ENCODE measurements around the gene ABCA1. TPM values are rescaled to one million over a fixed set of nuclear protein-coding genes. Genes with fewer than 3 reads are reported as not detected.

The ABCA1 gene
- total and polyA plus RNA-seq, 2 of the 13 experiments (the other 11 are each of a cell fraction or from before 2014, with no cell fraction given) = 26.8 to 63.8 TPM

DNA sequence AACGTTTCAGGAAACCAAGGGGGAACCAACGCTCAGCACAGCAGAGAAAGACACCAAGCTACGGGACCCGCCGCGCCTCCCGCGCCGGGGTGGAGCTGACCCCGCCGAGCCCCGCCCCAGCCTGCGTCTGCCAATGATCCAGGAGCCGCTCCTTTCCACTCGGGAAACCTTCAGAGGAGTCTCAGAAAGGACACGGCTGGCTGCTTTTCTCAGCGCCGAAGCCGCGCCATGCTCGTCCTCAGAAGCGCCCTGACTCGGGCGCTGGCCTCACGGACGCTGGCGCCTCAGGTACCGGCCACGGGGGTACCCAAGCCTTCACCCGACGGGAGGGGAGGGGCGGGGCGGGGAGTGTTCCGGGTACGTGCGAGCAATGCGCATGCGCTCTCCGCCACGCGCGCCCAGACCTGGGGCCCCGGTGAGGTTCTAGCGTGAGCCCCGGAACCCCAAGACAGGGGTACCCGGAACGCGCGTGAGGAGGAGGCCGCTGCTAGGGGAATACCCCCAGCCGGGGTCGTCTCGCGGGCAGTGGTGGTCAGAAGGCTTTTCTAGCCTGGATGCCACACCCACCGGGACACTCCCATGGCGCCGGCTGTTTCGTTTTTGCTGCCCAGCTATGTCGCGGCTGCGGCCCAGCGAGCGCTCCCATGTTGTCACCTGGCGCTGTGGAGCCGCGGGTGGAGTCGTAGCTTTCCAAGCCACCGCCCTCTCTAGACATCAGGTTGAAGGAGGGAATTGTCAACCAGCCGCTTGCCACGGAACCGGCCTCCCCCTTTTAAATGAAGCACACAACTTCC, 180.2 kb downstream of the ABCA1 start, which contains the start of gene NIPSNAP3A (continued):
- TF ChIP-seq, protein P1, sequence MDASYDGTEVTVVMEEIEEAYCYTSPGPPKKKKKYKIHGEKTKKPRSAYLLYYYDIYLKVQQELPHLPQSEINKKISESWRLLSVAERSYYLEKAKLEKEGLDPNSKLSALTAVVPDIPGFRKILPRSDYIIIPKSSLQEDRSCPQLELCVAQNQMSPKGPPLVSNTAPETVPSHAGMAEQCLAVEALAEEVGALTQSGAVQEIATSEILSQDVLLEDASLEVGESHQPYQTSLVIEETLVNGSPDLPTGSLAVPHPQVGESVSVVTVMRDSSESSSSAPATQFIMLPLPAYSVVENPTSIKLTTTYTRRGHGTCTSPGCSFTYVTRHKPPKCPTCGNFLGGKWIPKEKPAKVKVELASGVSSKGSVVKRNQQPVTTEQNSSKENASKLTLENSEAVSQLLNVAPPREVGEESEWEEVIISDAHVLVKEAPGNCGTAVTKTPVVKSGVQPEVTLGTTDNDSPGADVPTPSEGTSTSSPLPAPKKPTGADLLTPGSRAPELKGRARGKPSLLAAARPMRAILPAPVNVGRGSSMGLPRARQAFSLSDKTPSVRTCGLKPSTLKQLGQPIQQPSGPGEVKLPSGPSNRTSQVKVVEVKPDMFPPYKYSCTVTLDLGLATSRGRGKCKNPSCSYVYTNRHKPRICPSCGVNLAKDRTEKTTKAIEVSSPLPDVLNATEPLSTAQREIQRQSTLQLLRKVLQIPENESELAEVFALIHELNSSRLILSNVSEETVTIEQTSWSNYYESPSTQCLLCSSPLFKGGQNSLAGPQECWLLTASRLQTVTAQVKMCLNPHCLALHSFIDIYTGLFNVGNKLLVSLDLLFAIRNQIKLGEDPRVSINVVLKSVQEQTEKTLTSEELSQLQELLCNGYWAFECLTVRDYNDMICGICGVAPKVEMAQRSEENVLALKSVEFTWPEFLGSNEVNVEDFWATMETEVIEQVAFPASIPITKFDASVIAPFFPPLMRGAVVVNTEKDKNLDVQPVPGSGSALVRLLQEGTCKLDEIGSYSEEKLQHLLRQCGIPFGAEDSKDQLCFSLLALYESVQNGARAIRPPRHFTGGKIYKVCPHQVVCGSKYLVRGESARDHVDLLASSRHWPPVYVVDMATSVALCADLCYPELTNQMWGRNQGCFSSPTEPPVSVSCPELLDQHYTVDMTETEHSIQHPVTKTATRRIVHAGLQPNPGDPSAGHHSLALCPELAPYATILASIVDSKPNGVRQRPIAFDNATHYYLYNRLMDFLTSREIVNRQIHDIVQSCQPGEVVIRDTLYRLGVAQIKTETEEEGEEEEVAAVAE (CRISPR knock-in tag; IDR thresholded peaks at IDR 0.05; ENCODE audit: borderline replicate concordance) = no peak
- no peak for TF ChIP-seq ZNF7 (CRISPR knock-in tag; IDR thresholded peaks at IDR 0.05)
- no peak for TF ChIP-seq HOMEZ (CRISPR knock-in tag; IDR thresholded peaks at IDR 0.05; ENCODE audit: low read depth)
- TF ChIP-seq, protein P2, sequence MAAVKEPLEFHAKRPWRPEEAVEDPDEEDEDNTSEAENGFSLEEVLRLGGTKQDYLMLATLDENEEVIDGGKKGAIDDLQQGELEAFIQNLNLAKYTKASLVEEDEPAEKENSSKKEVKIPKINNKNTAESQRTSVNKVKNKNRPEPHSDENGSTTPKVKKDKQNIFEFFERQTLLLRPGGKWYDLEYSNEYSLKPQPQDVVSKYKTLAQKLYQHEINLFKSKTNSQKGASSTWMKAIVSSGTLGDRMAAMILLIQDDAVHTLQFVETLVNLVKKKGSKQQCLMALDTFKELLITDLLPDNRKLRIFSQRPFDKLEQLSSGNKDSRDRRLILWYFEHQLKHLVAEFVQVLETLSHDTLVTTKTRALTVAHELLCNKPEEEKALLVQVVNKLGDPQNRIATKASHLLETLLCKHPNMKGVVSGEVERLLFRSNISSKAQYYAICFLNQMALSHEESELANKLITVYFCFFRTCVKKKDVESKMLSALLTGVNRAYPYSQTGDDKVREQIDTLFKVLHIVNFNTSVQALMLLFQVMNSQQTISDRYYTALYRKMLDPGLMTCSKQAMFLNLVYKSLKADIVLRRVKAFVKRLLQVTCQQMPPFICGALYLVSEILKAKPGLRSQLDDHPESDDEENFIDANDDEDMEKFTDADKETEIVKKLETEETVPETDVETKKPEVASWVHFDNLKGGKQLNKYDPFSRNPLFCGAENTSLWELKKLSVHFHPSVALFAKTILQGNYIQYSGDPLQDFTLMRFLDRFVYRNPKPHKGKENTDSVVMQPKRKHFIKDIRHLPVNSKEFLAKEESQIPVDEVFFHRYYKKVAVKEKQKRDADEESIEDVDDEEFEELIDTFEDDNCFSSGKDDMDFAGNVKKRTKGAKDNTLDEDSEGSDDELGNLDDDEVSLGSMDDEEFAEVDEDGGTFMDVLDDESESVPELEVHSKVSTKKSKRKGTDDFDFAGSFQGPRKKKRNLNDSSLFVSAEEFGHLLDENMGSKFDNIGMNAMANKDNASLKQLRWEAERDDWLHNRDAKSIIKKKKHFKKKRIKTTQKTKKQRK (IDR thresholded peaks at IDR 0.05; ENCODE audit: low read length) = no peak
- no peak for TF ChIP-seq ZBTB7A (CRISPR knock-in tag; IDR thresholded peaks at IDR 0.05)
- no peak for TF ChIP-seq SCMH1 (CRISPR knock-in tag; IDR thresholded peaks at IDR 0.05; ENCODE audit: borderline replicate concordance)
- TF ChIP-seq ARHGAP35 (CRISPR knock-in tag; IDR thresholded peaks at IDR 0.05; ENCODE audit: borderline replicate concordance) = peak; percentile 48; the same call in 1 of the 2 replicates
- no peak for TF ChIP-seq RFXAP (CRISPR knock-in tag; IDR thresholded peaks at IDR 0.05; ENCODE audit: borderline replicate concordance)
- no peak for TF ChIP-seq ZBTB33 (CRISPR knock-in tag; IDR thresholded peaks at IDR 0.05)
- TF ChIP-seq, protein P3, sequence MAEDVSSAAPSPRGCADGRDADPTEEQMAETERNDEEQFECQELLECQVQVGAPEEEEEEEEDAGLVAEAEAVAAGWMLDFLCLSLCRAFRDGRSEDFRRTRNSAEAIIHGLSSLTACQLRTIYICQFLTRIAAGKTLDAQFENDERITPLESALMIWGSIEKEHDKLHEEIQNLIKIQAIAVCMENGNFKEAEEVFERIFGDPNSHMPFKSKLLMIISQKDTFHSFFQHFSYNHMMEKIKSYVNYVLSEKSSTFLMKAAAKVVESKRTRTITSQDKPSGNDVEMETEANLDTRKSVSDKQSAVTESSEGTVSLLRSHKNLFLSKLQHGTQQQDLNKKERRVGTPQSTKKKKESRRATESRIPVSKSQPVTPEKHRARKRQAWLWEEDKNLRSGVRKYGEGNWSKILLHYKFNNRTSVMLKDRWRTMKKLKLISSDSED (CRISPR knock-in tag; IDR thresholded peaks at IDR 0.05) = no peak
- TF ChIP-seq MNT (IDR thresholded peaks at IDR 0.05) = peak; percentile 39
- TF ChIP-seq STAG1 (CRISPR knock-in tag; IDR thresholded peaks at IDR 0.05) = peak; percentile 10; the same call in 1 of the 2 replicates
- TF ChIP-seq HOXA3 (CRISPR knock-in tag; IDR thresholded peaks at IDR 0.05) = peak; percentile 61; the same call in 1 of the 2 replicates
